Measurements from ENCODE around the gene RECQL. TPM values are rescaled to one million over a fixed set of nuclear protein-coding genes. Genes with fewer than 3 reads are reported as not detected.

RECQL gene
- total RNA-seq, 1 experiment from 2014 or later = 34.5 TPM

- Histone ChIP-seq H2AFZ (no peak overlapping the region), H3K9me3 (ENCODE audit: insufficient read depth, low read depth) (no peaks in the 10 kb centered on the region), H3K4me1 (replicated peaks; ENCODE audit: insufficient read depth) (no peaks in the 10 kb centered on the region), H3K27ac (no peak overlapping the region), H3F3A (ENCODE audit: insufficient read depth, low read depth) (no peaks in the 10 kb centered on the region), H3K79me2 (ENCODE audit: low read depth) (no peaks in the 10 kb centered on the region), H3K9me2 (ENCODE audit: insufficient read depth) (no peaks in the 10 kb centered on the region), H3K4me2 (no peak overlapping the region), H3K27me3 (ENCODE audit: insufficient read depth, low read depth) (no peaks in the 10 kb centered on the region), H4K20me1 (ENCODE audit: insufficient read depth) (no peaks in the 10 kb centered on the region), H3K36me3 (ENCODE audit: low read depth) (no peaks in the 10 kb centered on the region), H3K4me3 (no peak overlapping the region)
- DNase-seq = no peak
- intact Hi-C loops (cut with micrococcal nuclease; ENCODE audit: unreplicated experiment) = no loop called here
- TF ChIP-seq CTCF (conservative IDR thresholded peaks at IDR 0.05) (no peak), EZH2 (IDR thresholded peaks at IDR 0.05; ENCODE audit: low read depth) (no peak)
- no TSS peak for BruUV-seq (replicated peaks)
- POLR2A ChIA-PET (ENCODE audit: unreplicated experiment) = no interaction called here
- CTCF ChIA-PET = no interaction called here
Observed at GRCh38 chr12:21478756-21479455, 22.5 kb downstream of the RECQL start.

DNA sequence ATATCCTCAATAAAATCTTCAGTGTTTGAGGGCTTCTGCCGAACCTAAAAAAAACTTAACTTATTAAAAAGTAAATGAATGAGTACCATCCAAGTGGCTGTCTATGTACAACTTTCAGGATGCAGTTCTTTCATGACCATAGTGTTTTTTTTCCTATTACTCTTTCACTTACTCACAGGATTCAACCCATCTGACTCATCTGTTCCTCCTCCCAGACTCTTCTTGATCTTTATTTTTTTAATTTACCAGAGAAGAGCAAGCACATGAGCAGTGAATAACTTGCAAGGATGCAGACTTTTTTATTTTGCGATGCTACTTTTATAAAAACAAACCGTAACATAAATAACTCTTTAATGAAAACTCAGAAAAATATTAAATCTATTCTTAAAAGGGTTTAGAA is 24.5 kb downstream of the RECQL start:
- CTCF ChIA-PET = no interaction called here
- no peaks in the 10 kb centered on the region for H3K9me3 ChIP-seq (ENCODE audit: insufficient read depth, low read depth)
- no TSS peak for BruUV-seq (replicated peaks)
- no peak overlapping the region for H2AFZ ChIP-seq
- H3K4me2 ChIP-seq = no peak overlapping the region
- no peaks in the 10 kb centered on the region for H3F3A ChIP-seq (ENCODE audit: insufficient read depth, low read depth)
- H3K36me3 ChIP-seq (ENCODE audit: low read depth) = no peaks in the 10 kb centered on the region
- POLR2A ChIA-PET (ENCODE audit: unreplicated experiment) = no interaction called here
- H3K9me2 ChIP-seq (ENCODE audit: insufficient read depth) = no peaks in the 10 kb centered on the region
- H3K79me2 ChIP-seq (ENCODE audit: low read depth) = no peaks in the 10 kb centered on the region
- intact Hi-C loops (cut with micrococcal nuclease; ENCODE audit: unreplicated experiment) = no loop called here
- no peak for TF ChIP-seq EZH2 (IDR thresholded peaks at IDR 0.05; ENCODE audit: low read depth)
- no peak for TF ChIP-seq CTCF (conservative IDR thresholded peaks at IDR 0.05)
- no peaks in the 10 kb centered on the region for H4K20me1 ChIP-seq (ENCODE audit: insufficient read depth)
- no peaks in the 10 kb centered on the region for H3K4me1 ChIP-seq (replicated peaks; ENCODE audit: insufficient read depth)
- no peak overlapping the region for H3K4me3 ChIP-seq
- no peaks in the 10 kb centered on the region for H3K27me3 ChIP-seq (ENCODE audit: insufficient read depth, low read depth)
- no peak overlapping the region for H3K27ac ChIP-seq
- DNase-seq = no peak

GRCh38 chr12:21475552-21475951 is 25.9 kb downstream of the RECQL start:
- H3F3A ChIP-seq (ENCODE audit: insufficient read depth, low read depth) = 0 out of 2 replicates have a peak, but pooled peaks cover 5% of the 10 kb centered on the region
- H3K4me3 ChIP-seq = no peak overlapping the region
- H3K4me2 ChIP-seq = no peak overlapping the region
- H3K27me3 ChIP-seq (ENCODE audit: insufficient read depth, low read depth) = no peaks in the 10 kb centered on the region
- intact Hi-C loops (cut with micrococcal nuclease; ENCODE audit: unreplicated experiment) = no loop called here
- POLR2A ChIA-PET (ENCODE audit: unreplicated experiment) = no interaction called here
- H3K9me2 ChIP-seq (ENCODE audit: insufficient read depth) = no peaks in the 10 kb centered on the region
- BruUV-seq (replicated peaks) = no TSS peak
- H3K9me3 ChIP-seq (ENCODE audit: insufficient read depth, low read depth) = no peaks in the 10 kb centered on the region
- no peak overlapping the region for H3K27ac ChIP-seq
- DNase-seq = no peak
- no peaks in the 10 kb centered on the region for H4K20me1 ChIP-seq (ENCODE audit: insufficient read depth)
- no peaks in the 10 kb centered on the region for H3K4me1 ChIP-seq (replicated peaks; ENCODE audit: insufficient read depth)
- H2AFZ ChIP-seq = no peak overlapping the region
- CTCF ChIA-PET = no interaction called here
- H3K36me3 ChIP-seq (ENCODE audit: low read depth) = peaks cover 6% of the 10 kb centered on the region; the same call in 1 of the 2 replicates
- no peak for TF ChIP-seq CTCF (conservative IDR thresholded peaks at IDR 0.05)
- TF ChIP-seq EZH2 (IDR thresholded peaks at IDR 0.05; ENCODE audit: low read depth) = no peak
- no peaks in the 10 kb centered on the region for H3K79me2 ChIP-seq (ENCODE audit: low read depth)

Measured in PC-9 (cell line).